Renal cortical epithelial cell (primary cell): Measurements from ENCODE around the gene CCDC92. TPM values are rescaled to one million over a fixed set of nuclear protein-coding genes. Genes with fewer than 3 reads are reported as not detected.

Source experiments
- DNase-seq: peaks from one replicate; pipeline ENCODE4 v3.0.0-alpha.2; 2011; ENCODE audit warnings: low read depth
- total RNA-seq: library from RNA; depleted of rRNA; stranded (reverse); fragments of >200 nt; gene quantifications from 2 replicates; pipeline ENCODE4 v1.2.3, GENCODE V29; 2014

CCDC92 gene
- total RNA-seq, 1 donor from 2014 or later = 21.7 TPM

DNA sequence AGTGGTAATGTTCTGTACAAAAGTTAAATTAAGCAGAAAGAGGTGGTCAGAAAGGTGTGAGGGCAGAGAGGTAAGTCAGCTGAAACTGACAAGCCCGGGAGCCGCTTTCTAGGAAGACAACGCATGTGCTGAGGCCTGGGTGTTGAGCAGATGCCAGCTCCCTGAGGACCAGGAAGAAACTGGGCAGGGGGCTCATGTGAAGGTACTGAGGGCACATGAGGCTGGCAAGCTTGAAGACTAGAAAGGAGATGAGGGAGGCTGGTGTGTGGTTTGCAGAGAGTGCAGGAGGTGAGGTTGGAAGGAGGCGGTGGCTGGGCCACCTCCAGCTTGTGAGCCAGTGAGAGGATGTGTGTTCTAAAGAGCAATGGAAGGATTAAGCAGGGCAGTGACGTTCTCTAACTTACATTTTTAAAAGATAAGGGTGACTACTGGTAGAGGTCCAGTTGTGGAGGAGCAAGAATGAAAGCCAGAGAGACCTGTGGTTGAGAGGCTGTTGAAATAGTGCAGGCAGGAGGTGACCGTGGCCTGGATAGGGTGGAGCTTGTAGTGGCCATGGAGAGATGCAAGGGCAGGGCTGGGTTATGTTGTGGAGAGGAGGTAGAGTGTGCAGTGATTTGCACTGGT is 29.5 kb upstream of the CCDC92 start:
- DNase-seq = no peak

GRCh38 chr12:124001343-124001742 is 28.7 kb upstream of the CCDC92 start:
- DNase-seq = no peak

GRCh38 chr12:124000111-124000510 is 27.5 kb upstream of the CCDC92 start:
- no peak for DNase-seq

- DNase-seq = no peak
These were observed 26.3 kb upstream of the CCDC92 start for GRCh38 chr12:123998991-123999359.

- no peak for DNase-seq
These were observed 25.8 kb upstream of the CCDC92 start for GRCh38 chr12:123998344-123998990.

GRCh38 chr12:123997908-123998307 is 25.3 kb upstream of the CCDC92 start:
- no peak for DNase-seq

- DNase-seq = no peak
These were observed 24.6 kb upstream of the CCDC92 start for GRCh38 chr12:123997033-123997822.

DNA sequence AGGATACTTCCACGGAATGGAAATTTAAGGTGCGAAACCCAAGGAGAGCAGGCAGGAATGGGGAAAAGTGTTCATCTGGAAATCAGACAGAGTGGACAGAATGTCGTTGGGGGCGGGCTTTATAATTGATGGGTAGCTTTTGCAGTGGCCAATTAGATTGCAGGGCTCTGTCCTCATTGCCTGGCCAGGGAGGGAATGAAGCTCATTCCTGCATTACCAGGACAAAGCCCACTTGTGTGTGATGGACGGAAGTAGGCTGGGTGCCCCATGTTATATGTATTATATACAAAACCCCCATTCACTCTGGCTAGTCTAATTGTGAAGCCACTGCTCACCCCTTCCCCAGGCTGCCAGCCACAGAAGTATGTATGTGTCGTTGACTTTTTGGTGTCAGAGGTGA is 23.9 kb upstream of the CCDC92 start:
- DNase-seq = no peak

- DNase-seq = peak; percentile 78
These were observed 22.6 kb upstream of the CCDC92 start for GRCh38 chr12:123995023-123995748.

DNA sequence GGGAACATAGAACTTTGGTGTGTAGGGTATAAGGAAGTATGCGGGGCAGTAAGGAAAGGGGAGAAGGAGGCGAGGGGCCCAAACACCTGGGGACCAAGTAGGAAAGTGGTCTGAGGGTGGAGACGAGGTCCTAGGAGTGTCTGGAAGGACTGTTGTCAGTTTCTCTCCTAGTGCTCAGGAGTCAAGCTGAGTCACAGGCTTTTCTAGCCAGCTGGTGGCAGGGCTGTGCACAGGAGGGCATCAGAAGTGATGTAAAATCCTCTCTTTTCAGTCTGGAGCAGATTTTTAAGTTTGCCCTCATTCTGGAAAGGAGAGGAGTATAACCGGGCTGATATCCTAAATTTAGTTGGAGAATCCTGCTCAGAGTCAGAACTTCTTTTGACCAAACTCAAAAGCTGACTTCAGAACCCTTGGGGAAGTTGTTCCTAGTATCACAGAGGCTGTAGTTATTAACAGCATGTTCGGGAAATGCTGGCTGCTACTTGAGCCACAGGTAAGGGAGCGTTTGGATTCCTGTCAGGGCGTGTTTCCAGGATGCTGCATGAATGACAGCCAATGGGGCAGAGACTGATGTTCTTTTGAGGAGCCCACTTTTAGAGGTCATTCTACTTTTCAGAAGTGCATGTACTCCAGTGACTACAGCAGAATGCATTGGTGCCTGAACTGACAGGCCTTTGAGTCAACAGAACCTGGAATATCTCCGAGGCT is 19.6 kb upstream of the CCDC92 start:
- DNase-seq = no peak

- DNase-seq = peak; percentile 43
These were observed 18.8 kb upstream of the CCDC92 start for GRCh38 chr12:123991372-123991951.

DNA sequence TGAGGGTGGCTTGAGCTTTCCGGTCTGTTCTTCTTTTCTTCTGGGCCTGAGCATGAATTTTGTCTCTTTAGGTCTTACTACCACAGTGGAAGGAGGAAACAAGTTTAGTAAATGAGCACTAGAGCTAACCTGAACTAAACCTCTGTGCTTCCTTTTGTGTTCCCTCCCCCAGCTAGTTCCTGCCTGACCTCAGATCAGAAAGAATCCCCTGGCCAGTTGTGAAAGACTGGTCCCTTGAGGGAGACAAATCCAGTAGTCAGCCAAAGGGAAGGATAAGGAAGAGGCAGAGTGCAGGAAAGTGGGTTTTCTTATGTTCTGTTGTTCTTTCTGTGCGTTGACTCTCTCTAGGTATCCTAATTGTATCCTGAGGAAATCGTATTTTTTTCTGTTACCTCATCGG is 17.9 kb upstream of the CCDC92 start:
- DNase-seq = peak; percentile 46

- DNase-seq = no peak
These were observed 17.1 kb upstream of the CCDC92 start for GRCh38 chr12:123989753-123990152.

GRCh38 chr12:123989168-123989567 is 16.5 kb upstream of the CCDC92 start:
- DNase-seq = no peak

DNA sequence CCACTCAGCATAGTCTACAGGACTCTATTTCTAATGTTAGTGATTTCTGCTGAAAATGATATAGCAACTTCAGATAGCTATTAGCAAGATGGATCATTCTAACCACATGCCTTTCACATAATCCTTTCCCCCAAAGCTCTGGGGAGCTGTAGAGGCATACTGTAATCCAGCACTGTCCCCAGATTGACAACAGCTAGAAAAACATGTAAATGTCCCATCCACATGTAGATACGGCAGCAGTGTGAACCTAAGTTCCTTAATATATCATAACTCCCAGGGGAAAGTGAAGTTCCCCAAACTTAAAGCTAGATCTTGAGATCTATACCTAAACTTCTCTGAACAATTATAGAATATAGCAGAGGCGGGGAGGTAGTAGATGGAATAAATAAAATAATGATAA is 14.4 kb upstream of the CCDC92 start:
- no peak for DNase-seq

DNA sequence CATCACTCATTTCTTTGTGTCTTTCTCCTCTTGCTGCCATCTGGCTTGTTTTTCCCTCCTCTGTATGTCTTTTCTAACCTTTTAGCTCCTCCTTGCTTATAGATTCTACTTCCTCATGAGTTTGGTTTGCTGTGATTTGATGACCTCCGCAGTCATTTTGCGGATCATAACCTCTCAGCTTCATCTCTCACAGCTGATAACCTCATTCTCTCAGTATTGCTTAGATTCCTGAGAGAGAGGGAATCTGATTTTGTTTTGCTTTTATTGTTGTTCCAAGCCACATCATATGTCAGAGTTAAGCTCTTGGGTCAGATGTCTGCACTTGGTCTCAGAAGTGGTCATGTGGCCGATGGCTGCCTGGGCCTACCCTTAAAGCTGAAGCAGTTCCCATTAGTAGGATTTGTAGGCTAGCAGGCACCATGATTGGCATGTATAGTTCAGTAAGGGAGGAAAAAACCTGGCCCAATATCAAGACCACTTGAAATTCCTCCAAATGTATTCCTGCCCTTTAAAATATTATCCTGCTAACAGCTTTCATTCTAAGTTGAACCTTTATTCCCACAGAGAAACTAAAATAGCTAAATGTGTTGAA is 13.8 kb upstream of the CCDC92 start:
- DNase-seq = no peak

DNA sequence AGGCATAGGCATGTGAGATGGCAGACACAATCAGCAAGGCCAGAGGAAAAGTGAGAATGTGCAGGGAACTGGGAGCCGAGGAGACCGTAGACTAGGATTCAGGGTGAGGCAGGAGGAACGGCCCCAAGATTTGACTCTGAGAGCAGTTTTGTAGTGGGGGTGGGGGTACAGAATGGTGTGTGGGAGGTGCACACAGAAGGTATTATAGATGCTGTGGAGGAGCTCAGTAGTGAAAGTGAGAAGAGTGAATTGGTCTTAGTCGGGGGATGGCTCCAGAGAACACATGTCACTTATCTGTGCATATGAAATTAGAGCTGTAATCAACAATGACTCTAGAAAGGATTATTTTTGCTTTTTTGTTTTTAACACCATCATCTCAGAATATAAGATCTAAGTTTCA is 12.3 kb upstream of the CCDC92 start:
- no peak for DNase-seq

DNA sequence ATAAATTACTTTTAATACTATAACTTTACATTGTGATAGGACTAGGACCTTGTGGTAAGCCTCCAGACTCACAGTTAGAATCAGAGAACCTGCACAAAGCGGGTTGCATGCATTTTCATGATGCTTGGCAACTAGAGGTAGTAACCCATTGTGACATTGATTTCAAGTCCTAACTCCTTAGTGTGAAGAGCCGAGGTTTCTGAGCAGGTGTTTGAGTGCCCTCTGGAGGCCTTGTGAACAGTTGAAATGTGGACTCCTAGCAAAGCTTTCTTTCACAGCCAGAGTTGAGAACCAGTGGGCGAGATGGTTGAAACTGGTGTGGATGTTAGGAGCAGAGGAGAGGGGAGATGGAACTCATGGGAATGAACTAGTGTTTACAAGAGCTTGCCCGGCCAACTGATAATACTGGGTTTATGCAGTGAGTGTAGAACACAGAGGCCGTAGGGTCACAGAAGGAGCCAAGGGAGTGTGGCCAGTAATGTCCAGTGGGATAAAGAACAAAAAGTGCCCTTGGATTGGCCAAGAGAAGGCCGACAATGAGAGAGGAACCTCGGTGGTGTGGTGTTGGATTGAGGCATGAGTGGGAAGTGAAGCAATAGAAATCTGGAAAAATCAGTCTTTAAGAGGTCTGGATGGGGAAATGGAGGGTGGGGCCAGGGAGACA is 11.3 kb upstream of the CCDC92 start:
- peak; percentile 74 for DNase-seq

DNA sequence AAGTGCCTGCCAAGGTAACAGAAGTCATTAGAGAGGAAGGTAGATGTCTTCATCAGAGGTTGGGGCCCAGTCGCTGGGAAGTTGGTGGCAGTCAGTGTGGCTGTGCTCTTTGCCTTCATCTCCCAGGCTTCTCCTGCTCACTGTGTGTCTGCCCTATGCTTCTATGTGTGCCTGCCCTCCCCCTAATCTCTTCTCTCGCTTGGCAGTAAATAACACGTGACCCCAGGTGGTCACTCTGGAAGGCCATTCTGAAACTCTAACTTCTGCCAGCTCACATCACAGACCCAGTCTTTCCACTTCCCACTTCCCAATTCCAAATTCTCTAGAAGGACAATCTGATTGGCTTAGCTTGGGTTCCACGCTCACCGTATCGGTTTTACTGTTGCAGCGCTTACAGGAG is 9.6 kb upstream of the CCDC92 start:
- DNase-seq = no peak

- DNase-seq = no peak
These were observed 6.9 kb upstream of the CCDC92 start for GRCh38 chr12:123979566-123979965.
